HepG2 (cell line): ENCODE data around the gene MRPS5. TPM values are rescaled to one million over a fixed set of nuclear protein-coding genes. Genes with fewer than 3 reads are reported as not detected.

ENCODE experiments used
- GABPA ChIP-seq, 2 experiments: IDR thresholded peaks; 2 replicates each; pipeline ENCODE4 v1.6.1; 2011 to 2016; ENCODE audit warnings: low read depth in 2 of 2, low read length in 1 of 2, missing biosample characterization in 1 of 2, missing genetic modification characterization in 1 of 2
- HDAC1 ChIP-seq: sonication (generic); formaldehyde crosslinking; IDR thresholded peaks from 2 replicates; pipeline ENCODE4 v1.5.1; 2020; ENCODE audit warnings: mild to moderate bottlenecking, missing genetic modification reagents
- KDM3A ChIP-seq: IDR thresholded peaks from 2 replicates; pipeline ENCODE4 v1.6.1; 2018; ENCODE audit warnings: low read depth, missing compliant biosample characterization
- MLLT10 ChIP-seq: sonication (generic); formaldehyde crosslinking; IDR thresholded peaks from 2 replicates; pipeline ENCODE4 v1.4.0; 2020; ENCODE audit warnings: missing genetic modification reagents
- MYC ChIP-seq: sonication (generic); formaldehyde crosslinking; IDR thresholded peaks from 2 replicates; pipeline ENCODE4 v1.9.0; 2021; ENCODE audit warnings: missing genetic modification reagents, borderline replicate concordance
- PHF8 ChIP-seq: sonication (generic); formaldehyde crosslinking; IDR thresholded peaks from 2 replicates; pipeline ENCODE4 v1.5.0; 2020; ENCODE audit warnings: missing genetic modification reagents
- TBX2 ChIP-seq: sonication (generic); formaldehyde crosslinking; IDR thresholded peaks from 2 replicates; pipeline ENCODE4 v1.5.0; 2020; ENCODE audit warnings: missing genetic modification reagents, mild to moderate bottlenecking, borderline replicate concordance
- TRIM24 ChIP-seq: sonication (generic); formaldehyde crosslinking; IDR thresholded peaks from 2 replicates; pipeline ENCODE4 v1.8.0; 2022; ENCODE audit warnings: mild to moderate bottlenecking, missing genetic modification reagents
- ZNF382 ChIP-seq: sonication (generic); formaldehyde crosslinking; IDR thresholded peaks from 2 replicates; pipeline ENCODE4 v1.5.0; 2020; ENCODE audit warnings: missing genetic modification reagents, mild to moderate bottlenecking, borderline replicate concordance
- ZNF510 ChIP-seq: sonication (generic); formaldehyde crosslinking; IDR thresholded peaks from 2 replicates; pipeline ENCODE4 v1.4.0; 2020; ENCODE audit warnings: low read depth, mild to moderate bottlenecking, missing genetic modification reagents
- ZNF574 ChIP-seq: sonication (generic); formaldehyde crosslinking; IDR thresholded peaks from 2 replicates; pipeline ENCODE4 v1.4.0; 2020; ENCODE audit warnings: missing genetic modification reagents
- ZNF7 ChIP-seq: IDR thresholded peaks from 2 replicates; pipeline ENCODE4 v1.6.1; 2016; ENCODE audit warnings: missing biosample characterization, missing genetic modification reagents
- ZNF724P ChIP-seq: sonication (generic); formaldehyde crosslinking; IDR thresholded peaks from 2 replicates; pipeline ENCODE4 v1.8.0; 2022; ENCODE audit warnings: missing genetic modification reagents, borderline replicate concordance
- ZNF83 ChIP-seq: sonication (generic); formaldehyde crosslinking; IDR thresholded peaks from 2 replicates; pipeline ENCODE4 v1.4.0; 2020; ENCODE audit warnings: missing genetic modification reagents, mild to moderate bottlenecking, borderline replicate concordance
- ZNF878 ChIP-seq: sonication (generic); formaldehyde crosslinking; IDR thresholded peaks from 2 replicates; pipeline ENCODE4 v1.8.1; 2023; ENCODE audit warnings: mild to moderate bottlenecking, missing genetic modification reagents, moderate library complexity
- polyA plus RNA-seq, 8 experiments: library from polyadenylated mRNA; depleted of rRNA in 3 of 8; stranded (reverse) in 7 of 8; unstranded in 1 of 8; fragments of >200 nt; fragmentation: Illumina TruSeq in 4 of 8; extraction: Trizol in 4 of 8; gene quantifications; 2 replicates each; pipeline versions ENCODE4 v1.2.1 to v1.2.3, GENCODE V29; 2011 to 2016; ENCODE audit warnings: low read depth in 4 of 8, missing spikeins in 1 of 8, mixed read lengths in 1 of 8; ENCODE audit not compliant: insufficient read depth in 1 of 8
- total RNA-seq, 5 experiments: library from RNA; depleted of rRNA; stranded (reverse); fragments of >200 nt; fragmentation: Illumina TruSeq; extraction: Trizol; gene quantifications; 2 replicates each; pipeline ENCODE4 v1.2.3, GENCODE V29; 2016; ENCODE audit warnings: low read depth in 1 of 5
- TF ChIP-seq, protein P1 (sequence below), 2 experiments: sonication (generic) in 1 of 2; formaldehyde crosslinking in 1 of 2; IDR thresholded peaks; 2 replicates each; pipeline versions ENCODE4 v1.4.0 to v1.6.1; 2016 to 2020; ENCODE audit warnings: borderline replicate concordance in 1 of 2, low read depth in 1 of 2, mild to moderate bottlenecking in 1 of 2, missing genetic modification reagents in 1 of 2
- TF ChIP-seq, protein P2 (sequence below): sonication (generic); formaldehyde crosslinking; conservative IDR thresholded peaks from 2 replicates; pipeline ENCODE4 v1.8.0; 2022; ENCODE audit warnings: low read depth, missing genetic modification reagents
- TF ChIP-seq, protein P3 (sequence below): sonication (generic); formaldehyde crosslinking; IDR thresholded peaks from 2 replicates; pipeline ENCODE4 v1.4.0; 2020; ENCODE audit warnings: low read depth, mild to moderate bottlenecking, missing genetic modification reagents

Gene MRPS5
- total and polyA plus RNA-seq, 2 of the 13 experiments (the other 11 are each of a cell fraction or from before 2014, with no cell fraction given) = 98.8 to 134 TPM

GRCh38 chr2:95121407-95122196 lies at the start of gene MRPS5 (continued):
- TF ChIP-seq ZNF382 (CRISPR knock-in tag) (no peak), MYC (CRISPR knock-in tag) (peak; percentile 95), TBX2 (CRISPR knock-in tag) (peak; percentile 82), ZNF510 (CRISPR knock-in tag) (peak; percentile 85), ZNF574 (CRISPR knock-in tag) (peak; percentile 90), ZNF7 (CRISPR knock-in tag) (no peak), HDAC1 (CRISPR knock-in tag) (peak; percentile 97), PHF8 (peak; percentile 99), ZNF878 (CRISPR knock-in tag) (no peak; the same call in 1 of the 2 replicates), MLLT10 (CRISPR knock-in tag) (no peak), GABPA (IDR thresholded peaks at IDR 0.05; ENCODE audit: low read depth, low read length) (no peak), GABPA (CRISPR knock-in tag; IDR thresholded peaks at IDR 0.05; ENCODE audit: low read depth) (no peak), KDM3A (CRISPR knock-in tag) (peak; percentile 65; the same call in 1 of the 2 replicates), TRIM24 (CRISPR knock-in tag) (no peak), ZNF724P (CRISPR knock-in tag) (peak; percentile 92; the same call in 1 of the 2 replicates), ZNF83 (CRISPR knock-in tag) (no peak)
- TF ChIP-seq, protein P1, sequence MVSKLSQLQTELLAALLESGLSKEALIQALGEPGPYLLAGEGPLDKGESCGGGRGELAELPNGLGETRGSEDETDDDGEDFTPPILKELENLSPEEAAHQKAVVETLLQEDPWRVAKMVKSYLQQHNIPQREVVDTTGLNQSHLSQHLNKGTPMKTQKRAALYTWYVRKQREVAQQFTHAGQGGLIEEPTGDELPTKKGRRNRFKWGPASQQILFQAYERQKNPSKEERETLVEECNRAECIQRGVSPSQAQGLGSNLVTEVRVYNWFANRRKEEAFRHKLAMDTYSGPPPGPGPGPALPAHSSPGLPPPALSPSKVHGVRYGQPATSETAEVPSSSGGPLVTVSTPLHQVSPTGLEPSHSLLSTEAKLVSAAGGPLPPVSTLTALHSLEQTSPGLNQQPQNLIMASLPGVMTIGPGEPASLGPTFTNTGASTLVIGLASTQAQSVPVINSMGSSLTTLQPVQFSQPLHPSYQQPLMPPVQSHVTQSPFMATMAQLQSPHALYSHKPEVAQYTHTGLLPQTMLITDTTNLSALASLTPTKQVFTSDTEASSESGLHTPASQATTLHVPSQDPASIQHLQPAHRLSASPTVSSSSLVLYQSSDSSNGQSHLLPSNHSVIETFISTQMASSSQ (IDR thresholded peaks at IDR 0.05; ENCODE audit: low read depth) = no peak
- TF ChIP-seq, protein P1 (CRISPR knock-in tag; IDR thresholded peaks at IDR 0.05; ENCODE audit: borderline replicate concordance) = peak; percentile 83
- TF ChIP-seq, protein P2, sequence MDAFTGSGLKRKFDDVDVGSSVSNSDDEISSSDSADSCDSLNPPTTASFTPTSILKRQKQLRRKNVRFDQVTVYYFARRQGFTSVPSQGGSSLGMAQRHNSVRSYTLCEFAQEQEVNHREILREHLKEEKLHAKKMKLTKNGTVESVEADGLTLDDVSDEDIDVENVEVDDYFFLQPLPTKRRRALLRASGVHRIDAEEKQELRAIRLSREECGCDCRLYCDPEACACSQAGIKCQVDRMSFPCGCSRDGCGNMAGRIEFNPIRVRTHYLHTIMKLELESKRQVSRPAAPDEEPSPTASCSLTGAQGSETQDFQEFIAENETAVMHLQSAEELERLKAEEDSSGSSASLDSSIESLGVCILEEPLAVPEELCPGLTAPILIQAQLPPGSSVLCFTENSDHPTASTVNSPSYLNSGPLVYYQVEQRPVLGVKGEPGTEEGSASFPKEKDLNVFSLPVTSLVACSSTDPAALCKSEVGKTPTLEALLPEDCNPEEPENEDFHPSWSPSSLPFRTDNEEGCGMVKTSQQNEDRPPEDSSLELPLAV (CRISPR knock-in tag) = no peak
- TF ChIP-seq, protein P3, sequence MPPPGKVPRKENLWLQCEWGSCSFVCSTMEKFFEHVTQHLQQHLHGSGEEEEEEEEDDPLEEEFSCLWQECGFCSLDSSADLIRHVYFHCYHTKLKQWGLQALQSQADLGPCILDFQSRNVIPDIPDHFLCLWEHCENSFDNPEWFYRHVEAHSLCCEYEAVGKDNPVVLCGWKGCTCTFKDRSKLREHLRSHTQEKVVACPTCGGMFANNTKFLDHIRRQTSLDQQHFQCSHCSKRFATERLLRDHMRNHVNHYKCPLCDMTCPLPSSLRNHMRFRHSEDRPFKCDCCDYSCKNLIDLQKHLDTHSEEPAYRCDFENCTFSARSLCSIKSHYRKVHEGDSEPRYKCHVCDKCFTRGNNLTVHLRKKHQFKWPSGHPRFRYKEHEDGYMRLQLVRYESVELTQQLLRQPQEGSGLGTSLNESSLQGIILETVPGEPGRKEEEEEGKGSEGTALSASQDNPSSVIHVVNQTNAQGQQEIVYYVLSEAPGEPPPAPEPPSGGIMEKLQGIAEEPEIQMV (CRISPR knock-in tag) = peak; percentile 93; the same call in 1 of the 2 replicates
